SK-N-MC (cell line): Measurements from ENCODE around the gene LRP8.

Source experiments
- DNase-seq: peaks from one replicate; pipeline ENCODE4 v3.0.0-alpha.2; 2011; ENCODE audit warnings: low read depth, low spot score
- H3K27ac ChIP-seq: fragments of 200-600 bp; sonication (generic); 2 replicates; pipeline ENCODE4 v1.5.1; 2016; ENCODE audit warnings: mixed run types
- H3K36me3 ChIP-seq: fragments of 200-600 bp; sonication (generic); 2 replicates; pipeline ENCODE4 v1.6.1; 2017; ENCODE audit warnings: antibody characterized with exemption, low read length, mixed read lengths; ENCODE audit not compliant: insufficient read depth
- H3K4me3 ChIP-seq: fragments of 200-600 bp; sonication (generic); 2 replicates; pipeline ENCODE4 v1.5.1; 2016
- H3K9ac ChIP-seq: fragments of 200-600 bp; sonication (generic); 2 replicates; pipeline ENCODE4 v1.8.0; 2017; ENCODE audit warnings: mixed run types, mixed read lengths; ENCODE audit not compliant: insufficient read length
- H3K9me3 ChIP-seq: fragments of 200-600 bp; sonication (generic); 2 replicates; pipeline ENCODE4 v1.6.1; 2017; ENCODE audit warnings: low read depth, mild to moderate bottlenecking, antibody characterized with exemption, low read length, moderate library complexity, mixed read lengths
- EZH2 ChIP-seq: fragments of 200-600 bp; sonication (generic); IDR thresholded peaks from one replicate; pipeline ENCODE4 v1.6.1; 2017; ENCODE audit warnings: antibody characterized with exemption
- FOXP2 ChIP-seq: optimal IDR thresholded peaks from 2 replicates; pipeline ENCODE3; 2011; ENCODE audit warnings: mild to moderate bottlenecking, moderate library complexity; ENCODE audit not compliant: insufficient read depth; ENCODE audit errors: extremely low read length, control extremely low read depth
- POLR2AphosphoS5 ChIP-seq: IDR thresholded peaks from 2 replicates; pipeline ENCODE4 v1.6.1; 2012; ENCODE audit warnings: mild to moderate bottlenecking, low read depth, low read length, borderline replicate concordance

LRP8 gene

GRCh38 chr1:53339736-53340635, 12.1 kb upstream of the LRP8 start:
- no peak overlapping the region for H3K27ac ChIP-seq

GRCh38 chr1:53338423-53338822, 10.6 kb upstream of the LRP8 start:
- no peaks in the 10 kb centered on the region for H3K9me3 ChIP-seq
- no peak for DNase-seq
- no peak overlapping the region for H3K9ac ChIP-seq
- H3K27ac ChIP-seq = no peak overlapping the region
- H3K4me3 ChIP-seq = no peak overlapping the region
- H3K36me3 ChIP-seq = no peaks in the 10 kb centered on the region
- TF ChIP-seq POLR2AphosphoS5 (no peak), EZH2 (no peak), FOXP2 (no peak)

More at GRCh38 chr1:53339736-53340635, 12.1 kb upstream of the LRP8 start:
- TF ChIP-seq EZH2 = no peak
- TF ChIP-seq FOXP2 = no peak
- TF ChIP-seq POLR2AphosphoS5 = no peak
- DNase-seq = no peak
- Histone ChIP-seq H3K4me3 (no peak overlapping the region), H3K36me3 (no peaks in the 10 kb centered on the region), H3K9me3 (no peaks in the 10 kb centered on the region), H3K9ac (no peak overlapping the region)

GRCh38 chr1:53337499-53337898, 9.6 kb upstream of the LRP8 start:
- DNase-seq = no peak
- no peaks in the 10 kb centered on the region for H3K9me3 ChIP-seq
- H3K27ac ChIP-seq = no peak overlapping the region
- no peak overlapping the region for H3K4me3 ChIP-seq
- H3K36me3 ChIP-seq = no peaks in the 10 kb centered on the region
- H3K9ac ChIP-seq = no peak overlapping the region
- TF ChIP-seq EZH2 = no peak

- no peak overlapping the region for H3K4me3 ChIP-seq
- no peak overlapping the region for H3K9ac ChIP-seq
- no peaks in the 10 kb centered on the region for H3K36me3 ChIP-seq
- TF ChIP-seq POLR2AphosphoS5 = no peak
- no peak for TF ChIP-seq FOXP2
- TF ChIP-seq EZH2 = no peak
- H3K27ac ChIP-seq = no peak overlapping the region
- DNase-seq = no peak
- no peaks in the 10 kb centered on the region for H3K9me3 ChIP-seq
Observed at GRCh38 chr1:53336146-53336545, 8.3 kb upstream of the LRP8 start.

GRCh38 chr1:53335661-53336060, 7.8 kb upstream of the LRP8 start:
- Histone ChIP-seq H3K27ac (no peak overlapping the region), H3K9ac (no peak overlapping the region), H3K36me3 (no peaks in the 10 kb centered on the region), H3K9me3 (no peaks in the 10 kb centered on the region), H3K4me3 (no peak overlapping the region)
- no peak for DNase-seq
- TF ChIP-seq POLR2AphosphoS5 (no peak), EZH2 (no peak), FOXP2 (no peak)

- H3K9me3 ChIP-seq = no peaks in the 10 kb centered on the region
- no peak overlapping the region for H3K4me3 ChIP-seq
- DNase-seq = no peak
- TF ChIP-seq EZH2 (no peak), POLR2AphosphoS5 (no peak), FOXP2 (no peak)
- H3K36me3 ChIP-seq = no peaks in the 10 kb centered on the region
- H3K27ac ChIP-seq = no peak overlapping the region
- H3K9ac ChIP-seq = no peak overlapping the region
Observed at GRCh38 chr1:53334781-53335180, 6.9 kb upstream of the LRP8 start.

GRCh38 chr1:53334312-53334711, 6.4 kb upstream of the LRP8 start:
- TF ChIP-seq EZH2 (no peak), POLR2AphosphoS5 (no peak)
- Histone ChIP-seq H3K36me3 (no peaks in the 10 kb centered on the region), H3K4me3 (no peak overlapping the region), H3K9me3 (no peaks in the 10 kb centered on the region), H3K27ac (no peak overlapping the region), H3K9ac (no peak overlapping the region)
- DNase-seq = no peak

GRCh38 chr1:53332833-53333232, 5.0 kb upstream of the LRP8 start:
- no peak for TF ChIP-seq FOXP2
- no peak for TF ChIP-seq POLR2AphosphoS5
- TF ChIP-seq EZH2 = no peak
- Histone ChIP-seq H3K36me3 (no peaks in the 10 kb centered on the region), H3K27ac (no peak overlapping the region), H3K4me3 (no peak overlapping the region), H3K9me3 (no peaks in the 10 kb centered on the region), H3K9ac (no peak overlapping the region)
- no peak for DNase-seq

GRCh38 chr1:53332186-53332564, 4.3 kb upstream of the LRP8 start:
- no peak overlapping the region for H3K27ac ChIP-seq
- no peak overlapping the region for H3K9ac ChIP-seq
- H3K9me3 ChIP-seq = no peaks in the 10 kb centered on the region
- H3K36me3 ChIP-seq = no peaks in the 10 kb centered on the region
- no peak overlapping the region for H3K4me3 ChIP-seq
- DNase-seq = no peak
- TF ChIP-seq POLR2AphosphoS5 (no peak), FOXP2 (no peak), EZH2 (no peak)
